Ovary (tissue), 3 donors: Measurements from ENCODE around the gene APOF.

ENCODE experiments used
- CTCF ChIP-seq, 3 donors: fragments of 450-650 bp in 2 of 3; fragments of 200-600 bp in 1 of 3; IDR thresholded peaks; one replicate each; pipeline versions ENCODE4 v1.5.1 to v1.8.0; 2016 to 2022; ENCODE audit warnings: antibody characterized with exemption in 3 of 3, mild to moderate bottlenecking in 1 of 3
- EP300 ChIP-seq: sonication (generic); formaldehyde crosslinking; IDR thresholded peaks from one replicate; pipeline ENCODE4 v1.6.1; 2017; ENCODE audit warnings: antibody characterized with exemption
- POLR2A ChIP-seq: fragments of 450-650 bp; IDR thresholded peaks from one replicate; pipeline ENCODE4 v1.6.1; 2017; ENCODE audit warnings: antibody characterized with exemption, mild to moderate bottlenecking, moderate library complexity
- donor health status: DM: no; HTN: no; CAD: no.

GRCh38 chr12:56411781-56412639 is 49.4 kb upstream of the APOF start:
- TF ChIP-seq POLR2A (no peak), CTCF (IDR thresholded peaks at IDR 0.05) (no peak), EP300 (no peak)
